HepG2 (cell line): Measurements from ENCODE around the gene CTSS.

Experiments used
- CAMTA2 ChIP-seq: sonication (generic); formaldehyde crosslinking; IDR thresholded peaks from 2 replicates; pipeline ENCODE4 v1.4.0; 2020; ENCODE audit warnings: mild to moderate bottlenecking, missing genetic modification reagents, borderline replicate concordance
- CBFB ChIP-seq: sonication (generic); formaldehyde crosslinking; IDR thresholded peaks from 2 replicates; pipeline ENCODE4 v1.4.0; 2020; ENCODE audit warnings: missing genetic modification reagents
- EP300 ChIP-seq, 3 experiments: sonication (generic) in 1 of 3; formaldehyde crosslinking in 1 of 3; IDR thresholded peaks; 2 replicates each; pipeline versions ENCODE4 v1.5.1 to v1.6.1; 2011 to 2020; ENCODE audit warnings: low read depth in 2 of 3, low read length in 2 of 3, borderline replicate concordance in 1 of 3, improper control_type of control experiment in 1 of 3, mild to moderate bottlenecking in 1 of 3, missing genetic modification reagents in 1 of 3, moderate library complexity in 1 of 3
- KAT7 ChIP-seq: IDR thresholded peaks from 2 replicates; pipeline ENCODE4 v1.6.1; 2018; ENCODE audit warnings: borderline replicate concordance, missing compliant biosample characterization
- MXD1 ChIP-seq: sonication (generic); formaldehyde crosslinking; IDR thresholded peaks from 2 replicates; pipeline ENCODE4 v1.4.0; 2020; ENCODE audit warnings: mild to moderate bottlenecking, missing genetic modification reagents
- NR2C2 ChIP-seq: sonication (generic); formaldehyde crosslinking; IDR thresholded peaks from 2 replicates; pipeline ENCODE4 v1.4.0; 2020; ENCODE audit warnings: missing genetic modification reagents, mild to moderate bottlenecking, moderate library complexity, borderline replicate concordance
- PLSCR1 ChIP-seq: sonication (generic); formaldehyde crosslinking; IDR thresholded peaks from 2 replicates; pipeline ENCODE4 v1.5.0; 2020; ENCODE audit warnings: missing genetic modification reagents, mild to moderate bottlenecking, borderline replicate concordance
- RBFOX2 ChIP-seq: fragments of 200-400 bp; formaldehyde crosslinking; IDR thresholded peaks from 2 replicates; pipeline ENCODE4 v1.6.1; 2017; ENCODE audit warnings: low read depth, mild to moderate bottlenecking, low read length
- SP1 ChIP-seq, 2 experiments: fragments of 450-650 bp in 1 of 2; sonication (generic) in 1 of 2; formaldehyde crosslinking in 1 of 2; IDR thresholded peaks; 2 replicates each; pipeline versions ENCODE4 v1.4.0 to v1.6.1; 2016 to 2020; ENCODE audit warnings: missing genetic modification reagents in 1 of 2
- ZNF468 ChIP-seq: sonication (generic); formaldehyde crosslinking; IDR thresholded peaks from 2 replicates; pipeline ENCODE4 v1.8.0; 2022; ENCODE audit warnings: mild to moderate bottlenecking, moderate library complexity, missing genetic modification reagents
- TF ChIP-seq, protein P1 (sequence below): sonication (generic); formaldehyde crosslinking; IDR thresholded peaks from 2 replicates; pipeline ENCODE4 v1.4.0; 2020; ENCODE audit warnings: mild to moderate bottlenecking, missing genetic modification reagents

DNA sequence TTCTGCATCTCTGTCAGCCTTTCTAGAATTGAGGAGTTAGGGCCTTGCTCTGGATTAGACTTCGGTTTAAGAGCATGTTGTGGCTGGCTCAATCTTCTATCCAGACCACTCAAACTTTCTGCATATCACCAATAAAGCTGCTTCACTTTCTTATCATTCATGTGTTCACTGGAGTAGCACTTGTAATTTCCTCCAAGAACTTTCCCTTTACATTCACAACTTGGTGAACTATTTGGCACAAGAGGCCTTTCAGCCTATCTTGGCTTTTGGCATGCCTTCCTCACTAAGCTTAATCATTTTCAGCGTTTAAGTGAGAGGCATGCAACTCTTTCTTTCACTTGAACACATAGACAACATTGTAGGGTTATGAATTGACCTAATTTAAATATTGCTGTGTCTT, 41.2 kb downstream of the CTSS start:
- TF ChIP-seq PLSCR1 (CRISPR knock-in tag) (no peak), RBFOX2 (no peak), CBFB (CRISPR knock-in tag) (no peak), ZNF468 (CRISPR knock-in tag) (no peak), MXD1 (CRISPR knock-in tag) (no peak), EP300 (IDR thresholded peaks at IDR 0.05; ENCODE audit: low read depth in 2 of 2, low read length in 2 of 2) (no peak), EP300 (CRISPR knock-in tag; IDR thresholded peaks at IDR 0.05; ENCODE audit: borderline replicate concordance) (no peak), NR2C2 (no peak), CAMTA2 (CRISPR knock-in tag) (no peak), KAT7 (CRISPR knock-in tag) (no peak), SP1 (IDR thresholded peaks at IDR 0.05) (no peak), SP1 (CRISPR knock-in tag; IDR thresholded peaks at IDR 0.05) (no peak)
- TF ChIP-seq, protein P1, sequence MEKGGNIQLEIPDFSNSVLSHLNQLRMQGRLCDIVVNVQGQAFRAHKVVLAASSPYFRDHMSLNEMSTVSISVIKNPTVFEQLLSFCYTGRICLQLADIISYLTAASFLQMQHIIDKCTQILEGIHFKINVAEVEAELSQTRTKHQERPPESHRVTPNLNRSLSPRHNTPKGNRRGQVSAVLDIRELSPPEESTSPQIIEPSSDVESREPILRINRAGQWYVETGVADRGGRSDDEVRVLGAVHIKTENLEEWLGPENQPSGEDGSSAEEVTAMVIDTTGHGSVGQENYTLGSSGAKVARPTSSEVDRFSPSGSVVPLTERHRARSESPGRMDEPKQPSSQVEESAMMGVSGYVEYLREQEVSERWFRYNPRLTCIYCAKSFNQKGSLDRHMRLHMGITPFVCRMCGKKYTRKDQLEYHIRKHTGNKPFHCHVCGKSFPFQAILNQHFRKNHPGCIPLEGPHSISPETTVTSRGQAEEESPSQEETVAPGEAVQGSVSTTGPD (CRISPR knock-in tag): no peak
